Measurements from ENCODE around the gene B3GLCT. TPM values are rescaled to one million over a fixed set of nuclear protein-coding genes. Genes with fewer than 3 reads are reported as not detected.

B3GLCT gene
- total RNA-seq, 1 donor from 2014 or later: 16.5 TPM

GRCh38 chr13:31245598-31246373 is 46.0 kb downstream of the B3GLCT start:
- no peak overlapping the region for H3K4me3 Mint-ChIP-seq
- no peaks in the 10 kb centered on the region for H3K27me3 Mint-ChIP-seq
- peaks cover 14% of the 10 kb centered on the region for H3K4me1 Mint-ChIP-seq (ENCODE audit: unreplicated experiment)
- peaks cover 5% of the 10 kb centered on the region for H3K36me3 Mint-ChIP-seq
- no peak overlapping the region for H3K27ac Mint-ChIP-seq
- TF ChIP-seq CTCF (conservative IDR thresholded peaks at IDR 0.05): no peak
- DNase-seq (ENCODE audit: extremely low spot score, unreplicated experiment): no peak
- no peaks in the 10 kb centered on the region for H3K9me3 Mint-ChIP-seq

- DNase-seq (ENCODE audit: extremely low spot score, unreplicated experiment): no peak
- H3K27me3 Mint-ChIP-seq: no peaks in the 10 kb centered on the region
- peaks cover 10% of the 10 kb centered on the region for H3K36me3 Mint-ChIP-seq
- TF ChIP-seq CTCF (conservative IDR thresholded peaks at IDR 0.05): no peak
- H3K4me3 Mint-ChIP-seq: no peak overlapping the region
- peaks cover 5% of the 10 kb centered on the region for H3K9me3 Mint-ChIP-seq
- H3K4me1 Mint-ChIP-seq (ENCODE audit: unreplicated experiment): peaks cover 14% of the 10 kb centered on the region
- H3K27ac Mint-ChIP-seq: no peak overlapping the region
These were observed 47.1 kb downstream of the B3GLCT start for GRCh38 chr13:31246918-31247317.

- H3K36me3 Mint-ChIP-seq: peaks cover 16% of the 10 kb centered on the region
- H3K4me1 Mint-ChIP-seq (ENCODE audit: unreplicated experiment): peaks cover 10% of the 10 kb centered on the region
- no peaks in the 10 kb centered on the region for H3K27me3 Mint-ChIP-seq
- no peak for DNase-seq (ENCODE audit: extremely low spot score, unreplicated experiment)
- H3K4me3 Mint-ChIP-seq: peak overlapping the region; percentile 3
- peaks cover 11% of the 10 kb centered on the region for H3K9me3 Mint-ChIP-seq
- no peak for TF ChIP-seq CTCF (conservative IDR thresholded peaks at IDR 0.05)
- no peak overlapping the region for H3K27ac Mint-ChIP-seq
These were observed 48.6 kb downstream of the B3GLCT start for GRCh38 chr13:31248361-31248760.

- peaks cover 16% of the 10 kb centered on the region for H3K36me3 Mint-ChIP-seq
- peaks cover 10% of the 10 kb centered on the region for H3K4me1 Mint-ChIP-seq (ENCODE audit: unreplicated experiment)
- H3K9me3 Mint-ChIP-seq: peaks cover 11% of the 10 kb centered on the region
- no peak overlapping the region for H3K4me3 Mint-ChIP-seq
- no peaks in the 10 kb centered on the region for H3K27me3 Mint-ChIP-seq
- no peak for TF ChIP-seq CTCF (conservative IDR thresholded peaks at IDR 0.05)
- DNase-seq (ENCODE audit: extremely low spot score, unreplicated experiment): no peak
- no peak overlapping the region for H3K27ac Mint-ChIP-seq
These were observed 49.3 kb downstream of the B3GLCT start for GRCh38 chr13:31248965-31249539.

- TF ChIP-seq CTCF (conservative IDR thresholded peaks at IDR 0.05): no peak
- no peaks in the 10 kb centered on the region for H3K27me3 Mint-ChIP-seq
- no peak overlapping the region for H3K27ac Mint-ChIP-seq
- H3K4me3 Mint-ChIP-seq: no peak overlapping the region
- peaks cover 10% of the 10 kb centered on the region for H3K4me1 Mint-ChIP-seq (ENCODE audit: unreplicated experiment)
- peaks cover 16% of the 10 kb centered on the region for H3K36me3 Mint-ChIP-seq
- DNase-seq (ENCODE audit: extremely low spot score, unreplicated experiment): no peak
- peaks cover 11% of the 10 kb centered on the region for H3K9me3 Mint-ChIP-seq
These were observed 50.7 kb downstream of the B3GLCT start for GRCh38 chr13:31250435-31250834.

Data from type B pancreatic cell (in vitro differentiated cells).